HepG2 (cell line): ENCODE measurements around the gene CS. TPM values are rescaled to one million over a fixed set of nuclear protein-coding genes. Genes with fewer than 3 reads are reported as not detected.

Source experiments
- ATAC-seq: fragments of 200-7000 bp; cut with Tn5 transposase; 3 replicates; pipeline ENCODE4 v1.9.1; 2020; ENCODE audit warnings: mild to moderate bottlenecking, moderate library complexity
- BruUV-seq: library from RNA; stranded (reverse); fragments of 400-500 nt; replicated peaks from 2 replicates; lab custom pipeline; 2021; lab: Mats Ljungman, UMichigan
- CTCF ChIA-PET: fragments of 300-600 bp; formaldehyde crosslinking; extraction: SDS; loops from one replicate; lab custom pipeline; 2021; ENCODE audit warnings: low total read pairs, inconsistent platforms, low intra/inter-chr PET ratio; lab: Yijun Ruan, JAX
- POLR2A ChIA-PET: fragments of 350-600 bp; sonication (Branson Sonifier 250); formaldehyde crosslinking; loops from one replicate; lab custom pipeline; 2020; ENCODE audit warnings: antibody characterized with exemption, inconsistent platforms; lab: Yijun Ruan, JAX
- DNase-seq: peaks from one replicate; pipeline ENCODE4 v3.0.0-alpha.2; 2015; ENCODE audit warnings: low spot score
- FAIRE-seq: peaks from 3 replicates; lab custom pipeline; 2011; peaks lifted over from hg19 to GRCh38; lab: Jason Lieb, UNC
- H2AFZ ChIP-seq: one replicate; pipeline ENCODE4 v1.6.1; 2011; ENCODE audit warnings: low read length, inconsistent platforms
- H3K27ac ChIP-seq: fragments of 300-600 bp; 3 replicates; pipeline ENCODE4 v1.8.0; 2011; ENCODE audit warnings: mixed run types, mild to moderate bottlenecking, mixed read lengths, low read length, inconsistent platforms; ENCODE audit not compliant: insufficient read depth; ENCODE audit errors: extremely low read length
- H3K27me3 ChIP-seq, 2 experiments: fragments of 200-600 bp in 1 of 2; 2 replicates in 1 of 2; 3 replicates in 1 of 2; pipeline versions ENCODE4 v1.6.0 to v1.8.0; 2011; ENCODE audit warnings: low read length in 2 of 2, mild to moderate bottlenecking in 2 of 2, moderate library complexity in 2 of 2, inconsistent platforms in 1 of 2; ENCODE audit not compliant: insufficient read depth in 2 of 2, control insufficient read depth in 1 of 2
- H3K36me3 ChIP-seq, 2 experiments: fragments of 200-600 bp in 1 of 2; replicated peaks in 1 of 2; 2 replicates in 1 of 2; 3 replicates in 1 of 2; pipeline versions ENCODE4 v1.5.1 to v1.8.0; 2011; ENCODE audit warnings: low read length in 2 of 2, inconsistent platforms in 1 of 2; ENCODE audit not compliant: insufficient read depth in 2 of 2, control insufficient read depth in 1 of 2
- H3K4me1 ChIP-seq: 2 replicates; pipeline ENCODE4 v1.5.1; 2012; ENCODE audit warnings: low read length, inconsistent platforms; ENCODE audit not compliant: insufficient read depth
- H3K4me2 ChIP-seq: 2 replicates; pipeline ENCODE4 v1.6.0; 2011; ENCODE audit warnings: low read depth, low read length, inconsistent platforms
- H3K4me3 ChIP-seq, 3 experiments: fragments of 200-600 bp in 1 of 3; sonication (generic), shearing (Covaris generic) in 1 of 3; replicated peaks in 1 of 3; 2 replicates each; pipeline ENCODE4 v1.5.1; 2011 to 2016; ENCODE audit warnings: low read length in 3 of 3, inconsistent platforms in 2 of 3, low read depth in 2 of 3, mild to moderate bottlenecking in 2 of 3, control low read depth in 1 of 3, mixed read lengths in 1 of 3; ENCODE audit not compliant: insufficient read depth in 1 of 3
- H3K79me2 ChIP-seq: one replicate; pipeline ENCODE4 v1.6.1; 2011; ENCODE audit warnings: low read length, inconsistent platforms; ENCODE audit not compliant: insufficient read depth
- H3K9ac ChIP-seq: 2 replicates; pipeline ENCODE4 v1.6.0; 2011; ENCODE audit warnings: mild to moderate bottlenecking, low read depth, low read length, inconsistent platforms; ENCODE audit not compliant: insufficient read depth
- H3K9me3 ChIP-seq: 2 replicates; pipeline ENCODE4 v1.5.1; 2012; ENCODE audit warnings: mild to moderate bottlenecking, low read length
- H4K20me1 ChIP-seq: 2 replicates; pipeline ENCODE4 v1.6.0; 2011; ENCODE audit warnings: inconsistent platforms, mild to moderate bottlenecking, low read length, moderate library complexity; ENCODE audit not compliant: insufficient read depth
- E2F1 ChIP-seq: sonication (generic); formaldehyde crosslinking; IDR thresholded peaks from 2 replicates; pipeline ENCODE4 v1.5.0; 2020; ENCODE audit warnings: missing genetic modification reagents
- EHMT2 ChIP-seq: fragments of 200-600 bp; sonication (generic); IDR thresholded peaks from 2 replicates; pipeline ENCODE4 v1.7.0; 2017; ENCODE audit warnings: antibody characterized with exemption, low read depth, low read length, borderline replicate concordance
- ELF3 ChIP-seq: IDR thresholded peaks from 2 replicates; pipeline ENCODE4 v1.6.1; 2016; ENCODE audit warnings: missing genetic modification reagents, missing compliant biosample characterization
- MLLT10 ChIP-seq: sonication (generic); formaldehyde crosslinking; IDR thresholded peaks from 2 replicates; pipeline ENCODE4 v1.4.0; 2020; ENCODE audit warnings: missing genetic modification reagents
- NCOA2 ChIP-seq: sonication (generic); formaldehyde crosslinking; IDR thresholded peaks from 2 replicates; pipeline ENCODE4 v1.8.0; 2022; ENCODE audit warnings: inconsistent platforms
- NFKBIZ ChIP-seq: IDR thresholded peaks from 2 replicates; pipeline ENCODE4 v1.6.1; 2018; ENCODE audit warnings: missing genetic modification reagents, missing compliant biosample characterization
- RFX1 ChIP-seq: fragments of 450-650 bp; IDR thresholded peaks from 2 replicates; pipeline ENCODE4 v1.6.1; 2017
- SP5 ChIP-seq: IDR thresholded peaks from 2 replicates; pipeline ENCODE4 v1.6.1; 2016; ENCODE audit warnings: low read depth, borderline replicate concordance
- ZBTB4 ChIP-seq: sonication (generic); formaldehyde crosslinking; IDR thresholded peaks from 2 replicates; pipeline ENCODE4 v1.4.0; 2020; ENCODE audit warnings: missing genetic modification reagents, mild to moderate bottlenecking, borderline replicate concordance
- ZBTB43 ChIP-seq: sonication (generic); formaldehyde crosslinking; conservative IDR thresholded peaks from 2 replicates; pipeline ENCODE4 v1.4.0; 2020; ENCODE audit warnings: missing genetic modification reagents
- ZNF160 ChIP-seq: sonication (generic); formaldehyde crosslinking; IDR thresholded peaks from 2 replicates; pipeline ENCODE4 v1.8.0; 2022; ENCODE audit warnings: mild to moderate bottlenecking, inconsistent platforms, missing genetic modification reagents
- ZNF816 ChIP-seq: sonication (generic); formaldehyde crosslinking; IDR thresholded peaks from 2 replicates; pipeline ENCODE4 v1.8.0; 2022; ENCODE audit warnings: missing genetic modification reagents, mild to moderate bottlenecking, borderline replicate concordance
- WGBS: methylation state at CpG from one replicate; pipeline ENCODE4 v1.1.6; 2017; ENCODE audit warnings: low lambda C conversion rate; 5-methylcytosine and 5-hydroxymethylcytosine counted together
- in situ Hi-C: cut with HindIII; loops from 2 replicates; pipeline ENCODE4 v1.10.0; 2017; ENCODE audit warnings: low pct_unique_long_range_greater_than_20kb; ENCODE audit not compliant: extremely low pct_ligation_motif_present
- intact Hi-C: fragments of 100-400 bp; cut with micrococcal nuclease; formaldehyde crosslinking; loops from one replicate; pipeline ENCODE4 v1.10.0; 2022; ENCODE audit not compliant: unreplicated experiment
- polyA plus RNA-seq, 8 experiments: library from polyadenylated mRNA; depleted of rRNA in 3 of 8; stranded (reverse) in 7 of 8; unstranded in 1 of 8; fragments of >200 nt; fragmentation: Illumina TruSeq in 4 of 8; extraction: Trizol in 4 of 8; gene quantifications; 2 replicates each; pipeline versions ENCODE4 v1.2.1 to v1.2.3, GENCODE V29; 2011 to 2016; ENCODE audit warnings: low read depth in 4 of 8, missing spikeins in 1 of 8, mixed read lengths in 1 of 8; ENCODE audit not compliant: insufficient read depth in 1 of 8
- total RNA-seq, 5 experiments: library from RNA; depleted of rRNA; stranded (reverse); fragments of >200 nt; fragmentation: Illumina TruSeq; extraction: Trizol; gene quantifications; 2 replicates each; pipeline ENCODE4 v1.2.3, GENCODE V29; 2016; ENCODE audit warnings: low read depth in 1 of 5
- TF ChIP-seq, protein P1 (sequence below): sonication (generic); formaldehyde crosslinking; IDR thresholded peaks from 2 replicates; pipeline ENCODE4 v1.5.0; 2020; ENCODE audit warnings: mild to moderate bottlenecking, low read depth, missing genetic modification reagents, borderline replicate concordance

The CS gene
- total and polyA plus RNA-seq, 2 of the 13 experiments (the other 11 are each of a cell fraction or from before 2014, with no cell fraction given) = 173 to 175 TPM

- ATAC-seq (peak; percentile 99), DNase-seq (peak; percentile 96), FAIRE-seq (peak; percentile 67)
- in situ Hi-C loops (no loop called here), intact Hi-C loops (loop anchor here (1.0 kb wide), 1 partner anchor 130 kb away; no protein-coding TSS in a partner anchor)
- peak within 1 kb of the TSS; percentile 49 for H2AFZ ChIP-seq
- H3K9ac ChIP-seq = peak within 1 kb of the TSS; percentile 83
- H3K79me2 ChIP-seq = no peaks in the 10 kb centered on the region
- no peaks in the 10 kb centered on the region; a peak in 1 of 5 replicates for H3K27me3 ChIP-seq
- H3K4me1 ChIP-seq = peaks cover 48% of the 10 kb centered on the region
- ChIA-PET POLR2A (interaction anchor here (0.7 to 4.7 kb wide), 22 partner anchors 9 to 778 kb away, joined by 3 to 81 read pairs (median 4); partner anchors contain the start of genes APOF, CNPY2, COQ10A and ESYT1), CTCF (interaction anchor here (2.0 kb wide), 1 partner anchor 130 kb away, joined by 5 read pairs; no protein-coding TSS in a partner anchor)
- no peaks in the 10 kb centered on the region for H4K20me1 ChIP-seq
- H3K4me3 ChIP-seq = peak within 1 kb of the TSS; percentile 60 to 74 (median 71)
- peak within 1 kb of the TSS; percentile 88 for H3K27ac ChIP-seq
- H3K36me3 ChIP-seq = no peaks in the 10 kb centered on the region
- BruUV-seq = no TSS peak
- peak within 1 kb of the TSS; percentile 88 for H3K4me2 ChIP-seq
- no peaks in the 10 kb centered on the region for H3K9me3 ChIP-seq
- WGBS = under 1% methylated on average over 26 of the region's 45 CpGs
- TF ChIP-seq ZBTB4 (CRISPR knock-in tag) (no peak; the same call in 1 of the 2 replicates), MLLT10 (CRISPR knock-in tag) (no peak), E2F1 (peak; percentile 68; the same call in 1 of the 2 replicates), ZBTB43 (CRISPR knock-in tag) (no peak), NFKBIZ (peak; percentile 56; the same call in 1 of the 2 replicates), NCOA2 (CRISPR knock-in tag) (peak; percentile 40; the same call in 1 of the 2 replicates), ZNF160 (CRISPR knock-in tag) (peak; percentile 21; the same call in 1 of the 2 replicates), ZNF816 (CRISPR knock-in tag) (no peak), SP5 (CRISPR knock-in tag) (no peak), EHMT2 (no peak; the same call in 1 of the 2 replicates), ELF3 (peak; percentile 30; the same call in 1 of the 2 replicates), RFX1 (no peak)
- TF ChIP-seq, protein P1, sequence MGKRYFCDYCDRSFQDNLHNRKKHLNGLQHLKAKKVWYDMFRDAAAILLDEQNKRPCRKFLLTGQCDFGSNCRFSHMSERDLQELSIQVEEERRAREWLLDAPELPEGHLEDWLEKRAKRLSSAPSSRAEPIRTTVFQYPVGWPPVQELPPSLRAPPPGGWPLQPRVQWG (CRISPR knock-in tag) = no peak
Measured at GRCh38 chr12:56333679-56334489, 33.8 kb upstream of the CS start, which contains the start of gene PAN2. TSS of gene PAN2 (minus strand) at chr12:56334000. CDS start at chr12:56333094, 906 bp downstream.
